ENCODE data around the gene WDR36.

The WDR36 gene

GRCh38 chr5:111173476-111173875 lies 81.3 kb downstream of the WDR36 start:
- POLR2A ChIA-PET: no interaction called here
- no peak for DNase-seq (ENCODE audit: extremely low spot score)
- no peak for TF ChIP-seq CTCF (IDR thresholded peaks at IDR 0.05; ENCODE audit: control extremely low read depth, extremely low read depth, low read depth, missing control alignments)
- CTCF ChIA-PET: interaction anchor here (1.2 kb wide), 1 partner anchor 10 kb away, joined by 4 read pairs; no protein-coding TSS in a partner anchor

Data from GM10248 (cell line).